Tongue (tissue), 2 donors: ENCODE results near the gene BPIFB6. TPM values are rescaled to one million over a fixed set of nuclear protein-coding genes. Genes with fewer than 3 reads are reported as not detected.

ENCODE experiments used
- DNase-seq: peaks from one replicate; pipeline ENCODE4 v3.0.0-alpha.2; 2015
- total RNA-seq: library from RNA; depleted of rRNA; stranded (reverse); fragments of >200 nt; gene quantifications from one replicate; pipeline ENCODE4 v1.2.3, GENCODE V29; 2014

BPIFB6 gene
- total RNA-seq, 1 donor from 2014 or later, result not detected

GRCh38 chr20:33002087-33002808 is 29.2 kb upstream of the BPIFB6 start:
- DNase-seq, result no peak

GRCh38 chr20:33004141-33004751 is 27.2 kb upstream of the BPIFB6 start, which contains the start of gene SUN5:
SUN5 (minus strand) TSS chr20:33004433; CDS start chr20:33004340, 93 bp downstream.
- no peak for DNase-seq

- no peak for DNase-seq
Observed at GRCh38 chr20:33005132-33005566, 26.3 kb upstream of the BPIFB6 start.

- no peak for DNase-seq
Observed at GRCh38 chr20:33005908-33006775, 25.3 kb upstream of the BPIFB6 start.

GRCh38 chr20:33006776-33007375 is 24.6 kb upstream of the BPIFB6 start:
- no peak for DNase-seq

- DNase-seq, result no peak
Observed at GRCh38 chr20:33007376-33008335, 23.8 kb upstream of the BPIFB6 start, which contains the start of gene BPIFB2. BPIFB2 (plus strand) TSS chr20:33007704; CDS start chr20:33008575, 871 bp downstream.

- no peak for DNase-seq
Observed at GRCh38 chr20:33008336-33009213, 22.9 kb upstream of the BPIFB6 start.

- no peak for DNase-seq
Observed at GRCh38 chr20:33009214-33010132, 22.0 kb upstream of the BPIFB6 start.

- DNase-seq, result no peak
Observed at GRCh38 chr20:33010133-33010504, 21.3 kb upstream of the BPIFB6 start.

- no peak for DNase-seq
Observed at GRCh38 chr20:33010674-33011449, 20.6 kb upstream of the BPIFB6 start.

GRCh38 chr20:33012327-33013189 is 18.9 kb upstream of the BPIFB6 start:
- no peak for DNase-seq

GRCh38 chr20:33013701-33014326 is 17.6 kb upstream of the BPIFB6 start:
- no peak for DNase-seq

GRCh38 chr20:33014336-33015113 is 16.9 kb upstream of the BPIFB6 start:
- no peak for DNase-seq

GRCh38 chr20:33015114-33015484 is 16.3 kb upstream of the BPIFB6 start:
- no peak for DNase-seq

- DNase-seq, result no peak
Observed at GRCh38 chr20:33015700-33016580, 15.5 kb upstream of the BPIFB6 start.
